Loucy (cell line): ENCODE measurements around the gene MARK1.

Experiments
- H2AFZ ChIP-seq: fragments of 200-600 bp; sonication (generic); 2 replicates; pipeline ENCODE4 v1.6.0; 2016; ENCODE audit warnings: antibody characterized with exemption, mild to moderate bottlenecking, low read length, moderate library complexity
- H3F3A ChIP-seq: fragments of 200-600 bp; 2 replicates; pipeline ENCODE4 v1.6.0; 2016; ENCODE audit warnings: antibody characterized with exemption, low read depth, mild to moderate bottlenecking
- H3K27me3 ChIP-seq: fragments of 200-600 bp; sonication (generic); 2 replicates; pipeline ENCODE4 v1.6.1; 2014; ENCODE audit warnings: low read length, mild to moderate bottlenecking; ENCODE audit not compliant: insufficient read depth, poor library complexity, severe bottlenecking
- H3K36me3 ChIP-seq: fragments of 200-600 bp; sonication (generic); 2 replicates; pipeline ENCODE4 v1.6.1; 2016; ENCODE audit warnings: low read length; ENCODE audit not compliant: insufficient read depth
- H3K4me1 ChIP-seq: fragments of 200-600 bp; sonication (generic); 2 replicates; pipeline ENCODE4 v1.5.1; 2014; ENCODE audit warnings: low read length, mild to moderate bottlenecking; ENCODE audit not compliant: insufficient read depth, poor library complexity, severe bottlenecking
- H3K4me2 ChIP-seq: fragments of 200-600 bp; sonication (generic); 2 replicates; pipeline ENCODE4 v1.6.0; 2014; ENCODE audit warnings: antibody characterized with exemption, low read length, low read depth, mild to moderate bottlenecking; ENCODE audit not compliant: poor library complexity, severe bottlenecking
- H3K4me3 ChIP-seq: fragments of 200-600 bp; sonication (generic); 2 replicates; pipeline ENCODE4 v1.5.1; 2014; ENCODE audit warnings: low read length, mild to moderate bottlenecking, mixed read lengths; ENCODE audit not compliant: poor library complexity, severe bottlenecking
- H3K79me2 ChIP-seq: fragments of 200-600 bp; sonication (generic); 2 replicates; pipeline ENCODE4 v1.6.1; 2014; ENCODE audit warnings: low read length; ENCODE audit not compliant: insufficient read depth
- H3K9ac ChIP-seq: fragments of 200-600 bp; sonication (generic); 2 replicates; pipeline ENCODE4 v1.6.0; 2014; ENCODE audit warnings: mild to moderate bottlenecking, low read depth, low read length, moderate library complexity; ENCODE audit not compliant: poor library complexity, severe bottlenecking
- H3K9me2 ChIP-seq: fragments of 200-600 bp; sonication (generic); replicated peaks from 2 replicates; pipeline ENCODE4 v1.6.1; 2016; ENCODE audit warnings: low read depth, low read length, mixed read lengths
- H3K9me3 ChIP-seq: fragments of 200-600 bp; sonication (generic); 2 replicates; pipeline ENCODE4 v1.6.1; 2014; ENCODE audit warnings: mild to moderate bottlenecking, antibody characterized with exemption, low read length, low read depth; ENCODE audit not compliant: insufficient read depth
- H4K20me1 ChIP-seq: fragments of 200-600 bp; sonication (generic); 2 replicates; pipeline ENCODE4 v1.6.0; 2014; ENCODE audit warnings: antibody characterized with exemption, low read length, mild to moderate bottlenecking; ENCODE audit not compliant: insufficient read depth, poor library complexity, severe bottlenecking
- CTCF ChIP-seq: fragments of 200-600 bp; sonication (generic); conservative IDR thresholded peaks from 2 replicates; pipeline ENCODE4 v1.5.1; 2014; ENCODE audit warnings: mild to moderate bottlenecking, antibody characterized with exemption, low read length
- EZH2phosphoT487 ChIP-seq: fragments of 200-600 bp; IDR thresholded peaks from 2 replicates; pipeline ENCODE4 v1.6.1; 2018; ENCODE audit warnings: antibody characterized with exemption, mild to moderate bottlenecking, moderate library complexity, borderline replicate concordance

The MARK1 gene

GRCh38 chr1:220710333-220710732, 182.4 kb downstream of the MARK1 start:
- H3K4me2 ChIP-seq, result no peak overlapping the region
- no peak overlapping the region for H3K4me3 ChIP-seq
- H3K36me3 ChIP-seq, result no peaks in the 10 kb centered on the region
- H2AFZ ChIP-seq, result no peak overlapping the region
- H4K20me1 ChIP-seq, result no peaks in the 10 kb centered on the region
- no peaks in the 10 kb centered on the region for H3K79me2 ChIP-seq
- no peaks in the 10 kb centered on the region for H3K9me2 ChIP-seq
- TF ChIP-seq EZH2phosphoT487 (no peak), CTCF (no peak)
- H3K27me3 ChIP-seq, result no peaks in the 10 kb centered on the region
- no peak overlapping the region for H3K9ac ChIP-seq
- H3F3A ChIP-seq, result no peaks in the 10 kb centered on the region
- H3K9me3 ChIP-seq, result no peaks in the 10 kb centered on the region
- H3K4me1 ChIP-seq, result no peaks in the 10 kb centered on the region

DNA sequence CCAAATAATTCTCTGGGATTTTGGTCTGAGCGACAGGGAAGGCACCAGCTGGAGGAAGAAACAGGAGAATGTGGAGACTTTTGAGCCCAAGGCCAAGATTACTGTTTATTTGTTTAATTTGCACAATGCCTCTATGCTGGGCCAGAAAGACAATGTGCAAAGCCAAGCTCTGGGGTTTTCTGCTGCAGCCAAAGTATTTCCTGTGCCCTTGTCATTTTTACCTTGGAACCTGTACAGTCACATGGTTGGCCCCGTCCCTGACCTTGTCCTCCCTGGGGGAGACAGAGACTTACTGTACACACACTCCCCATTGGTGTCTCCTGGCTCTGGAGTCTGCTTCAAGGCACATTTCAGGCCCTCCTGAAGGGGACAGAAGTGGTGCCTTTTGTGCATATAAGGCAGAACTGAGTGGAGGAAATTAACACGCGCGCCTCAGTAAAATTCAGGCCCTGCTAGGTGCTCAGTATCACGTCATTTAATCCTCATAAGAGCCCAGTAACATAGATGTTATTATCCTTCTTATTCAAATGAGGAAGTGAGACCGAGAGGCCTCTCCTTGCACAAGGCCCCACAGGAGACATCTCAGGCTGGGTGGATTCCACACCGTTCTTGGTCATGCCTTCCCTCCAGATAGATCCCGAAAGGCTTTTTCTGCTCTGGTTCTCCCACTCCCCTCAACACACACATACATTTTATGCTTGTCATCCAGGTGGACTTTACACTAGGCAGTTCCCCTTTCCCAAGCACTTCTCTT, 183.3 kb downstream of the MARK1 start:
- Histone ChIP-seq H3F3A (no peaks in the 10 kb centered on the region), H4K20me1 (no peaks in the 10 kb centered on the region), H3K36me3 (no peaks in the 10 kb centered on the region), H3K79me2 (no peaks in the 10 kb centered on the region), H3K4me1 (no peaks in the 10 kb centered on the region), H3K4me2 (no peak overlapping the region), H3K9ac (no peak overlapping the region), H3K4me3 (no peak overlapping the region), H3K9me2 (no peaks in the 10 kb centered on the region), H3K27me3 (no peaks in the 10 kb centered on the region), H3K9me3 (0 out of 2 replicates have a peak, but pooled peaks cover 3% of the 10 kb centered on the region), H2AFZ (no peak overlapping the region)
- TF ChIP-seq CTCF (no peak), EZH2phosphoT487 (no peak)
